Karpas-422 (cell line): ENCODE measurements around the gene SLC26A1. TPM values are rescaled to one million over a fixed set of nuclear protein-coding genes. Genes with fewer than 3 reads are reported as not detected.

Experiments used
- DNase-seq: peaks from one replicate; pipeline ENCODE4 v3.0.0-alpha.2; 2015
- H2AFZ ChIP-seq: fragments of 200-600 bp; sonication (generic); 2 replicates; pipeline ENCODE4 v1.6.1; 2014; ENCODE audit warnings: antibody characterized with exemption, low read length, mixed read lengths
- H3K27ac ChIP-seq: fragments of 200-600 bp; sonication (generic); 2 replicates; pipeline ENCODE4 v1.5.1; 2014; ENCODE audit warnings: mild to moderate bottlenecking, low read length, moderate library complexity
- H3K27me3 ChIP-seq: fragments of 200-600 bp; sonication (generic); 2 replicates; pipeline ENCODE4 v1.6.1; 2014; ENCODE audit warnings: low read length, mixed read lengths
- H3K36me3 ChIP-seq: fragments of 200-600 bp; sonication (generic); 2 replicates; pipeline ENCODE4 v1.6.1; 2014; ENCODE audit warnings: low read length, mixed read lengths; ENCODE audit not compliant: insufficient read depth
- H3K4me1 ChIP-seq: fragments of 200-600 bp; sonication (generic); 2 replicates; pipeline ENCODE4 v1.6.1; 2014; ENCODE audit warnings: mild to moderate bottlenecking, low read length, mixed read lengths
- H3K4me2 ChIP-seq: fragments of 200-600 bp; sonication (generic); 2 replicates; pipeline ENCODE4 v1.6.1; 2014; ENCODE audit warnings: low read length, low read depth, mild to moderate bottlenecking; ENCODE audit not compliant: poor library complexity, severe bottlenecking
- H3K4me3 ChIP-seq: fragments of 200-600 bp; sonication (generic); 2 replicates; pipeline ENCODE4 v1.5.1; 2014; ENCODE audit warnings: mild to moderate bottlenecking, antibody characterized with exemption, low read length, mixed read lengths
- H3K79me2 ChIP-seq: fragments of 200-600 bp; sonication (generic); 2 replicates; pipeline ENCODE4 v1.6.1; 2014; ENCODE audit warnings: mild to moderate bottlenecking, low read length, mixed read lengths
- H3K9ac ChIP-seq: fragments of 200-600 bp; sonication (generic); 2 replicates; pipeline ENCODE4 v1.6.0; 2014; ENCODE audit warnings: low read length
- H3K9me2 ChIP-seq: fragments of 200-600 bp; sonication (generic), shearing (Covaris generic); replicated peaks from 2 replicates; pipeline ENCODE4 v1.6.0; 2014; ENCODE audit warnings: mild to moderate bottlenecking, low read length, moderate library complexity; ENCODE audit not compliant: insufficient read depth
- H3K9me3 ChIP-seq: fragments of 300-700, 200-600 bp; sonication (generic); 2 replicates; pipeline ENCODE4 v1.6.1; 2014; ENCODE audit warnings: low read length, mixed read lengths
- H4K20me1 ChIP-seq: fragments of 200-600 bp; sonication (generic); 2 replicates; pipeline ENCODE4 v1.6.1; 2014; ENCODE audit warnings: mild to moderate bottlenecking, antibody characterized with exemption, low read length, low read depth; ENCODE audit not compliant: insufficient read depth
- total RNA-seq: library from RNA; depleted of rRNA; stranded (reverse); fragments of >200 nt; shearing (Covaris generic); gene quantifications from 2 replicates; pipeline ENCODE4 v1.2.3, GENCODE V29; 2014; ENCODE audit warnings: low replicate concordance

Gene SLC26A1
- total RNA-seq, 1 experiment from 2014 or later: not detected

GRCh38 chr4:1038948-1039492 is 45.8 kb upstream of the SLC26A1 start:
- no peak overlapping the region for H3K4me3 ChIP-seq
- H3K4me1 ChIP-seq: no peaks in the 10 kb centered on the region
- H3K36me3 ChIP-seq: no peaks in the 10 kb centered on the region
- H4K20me1 ChIP-seq: no peaks in the 10 kb centered on the region
- no peak overlapping the region for H3K9ac ChIP-seq
- DNase-seq: no peak
- no peak overlapping the region for H2AFZ ChIP-seq
- no peaks in the 10 kb centered on the region for H3K79me2 ChIP-seq
- H3K27ac ChIP-seq: no peak overlapping the region
- H3K4me2 ChIP-seq: no peak overlapping the region
- H3K9me3 ChIP-seq: no peaks in the 10 kb centered on the region
- H3K27me3 ChIP-seq: no peaks in the 10 kb centered on the region
- H3K9me2 ChIP-seq: no peaks in the 10 kb centered on the region

- no peaks in the 10 kb centered on the region for H3K27me3 ChIP-seq
- no peaks in the 10 kb centered on the region for H4K20me1 ChIP-seq
- H3K4me3 ChIP-seq: no peak overlapping the region
- H3K9me3 ChIP-seq: no peaks in the 10 kb centered on the region
- H3K9ac ChIP-seq: no peak overlapping the region
- H3K4me2 ChIP-seq: no peak overlapping the region
- no peaks in the 10 kb centered on the region for H3K79me2 ChIP-seq
- H2AFZ ChIP-seq: no peak overlapping the region
- no peaks in the 10 kb centered on the region for H3K36me3 ChIP-seq
- no peaks in the 10 kb centered on the region for H3K4me1 ChIP-seq
- no peak overlapping the region for H3K27ac ChIP-seq
- H3K9me2 ChIP-seq: no peaks in the 10 kb centered on the region
- DNase-seq: no peak
Observed at GRCh38 chr4:1036976-1037810, 44.0 kb upstream of the SLC26A1 start.

GRCh38 chr4:1036095-1036494 is 42.9 kb upstream of the SLC26A1 start:
- H3K4me3 ChIP-seq: no peak overlapping the region
- H3K9me3 ChIP-seq: no peaks in the 10 kb centered on the region
- no peak overlapping the region for H2AFZ ChIP-seq
- no peaks in the 10 kb centered on the region for H3K27me3 ChIP-seq
- H3K79me2 ChIP-seq: no peaks in the 10 kb centered on the region
- H3K4me1 ChIP-seq: no peaks in the 10 kb centered on the region
- no peaks in the 10 kb centered on the region for H3K9me2 ChIP-seq
- no peak overlapping the region for H3K4me2 ChIP-seq
- no peak overlapping the region for H3K27ac ChIP-seq
- no peak overlapping the region for H3K9ac ChIP-seq
- no peak for DNase-seq
- no peaks in the 10 kb centered on the region for H4K20me1 ChIP-seq
- no peaks in the 10 kb centered on the region for H3K36me3 ChIP-seq

- Histone ChIP-seq H3K27ac (no peak overlapping the region), H3K9me3 (no peaks in the 10 kb centered on the region), H3K79me2 (no peaks in the 10 kb centered on the region), H3K4me1 (no peaks in the 10 kb centered on the region), H2AFZ (no peak overlapping the region), H3K27me3 (no peaks in the 10 kb centered on the region), H3K9me2 (no peaks in the 10 kb centered on the region), H3K9ac (no peak overlapping the region), H3K36me3 (no peaks in the 10 kb centered on the region), H3K4me2 (no peak overlapping the region), H3K4me3 (no peak overlapping the region), H4K20me1 (no peaks in the 10 kb centered on the region)
- DNase-seq: no peak
Observed at GRCh38 chr4:1035510-1035909, 42.3 kb upstream of the SLC26A1 start.

- H3K4me3 ChIP-seq: no peak overlapping the region
- H2AFZ ChIP-seq: no peak overlapping the region
- no peaks in the 10 kb centered on the region for H3K27me3 ChIP-seq
- no peak overlapping the region for H3K9ac ChIP-seq
- H3K36me3 ChIP-seq: no peaks in the 10 kb centered on the region
- H3K9me2 ChIP-seq: no peaks in the 10 kb centered on the region
- H3K4me2 ChIP-seq: no peak overlapping the region
- H3K79me2 ChIP-seq: no peaks in the 10 kb centered on the region
- no peak for DNase-seq
- no peaks in the 10 kb centered on the region for H3K4me1 ChIP-seq
- H3K9me3 ChIP-seq: no peaks in the 10 kb centered on the region
- no peaks in the 10 kb centered on the region for H4K20me1 ChIP-seq
- H3K27ac ChIP-seq: no peak overlapping the region
Observed at GRCh38 chr4:1033840-1034551, 40.8 kb upstream of the SLC26A1 start.

GRCh38 chr4:1032861-1033260 is 39.7 kb upstream of the SLC26A1 start:
- no peak overlapping the region for H2AFZ ChIP-seq
- H3K9me2 ChIP-seq: no peaks in the 10 kb centered on the region
- no peaks in the 10 kb centered on the region for H3K27me3 ChIP-seq
- H3K36me3 ChIP-seq: no peaks in the 10 kb centered on the region
- H3K27ac ChIP-seq: no peak overlapping the region
- no peak for DNase-seq
- H4K20me1 ChIP-seq: no peaks in the 10 kb centered on the region
- H3K4me3 ChIP-seq: no peak overlapping the region
- H3K4me2 ChIP-seq: no peak overlapping the region
- no peaks in the 10 kb centered on the region for H3K4me1 ChIP-seq
- H3K79me2 ChIP-seq: no peaks in the 10 kb centered on the region
- no peaks in the 10 kb centered on the region for H3K9me3 ChIP-seq
- H3K9ac ChIP-seq: no peak overlapping the region

GRCh38 chr4:1031956-1032795 is 39.0 kb upstream of the SLC26A1 start:
- Histone ChIP-seq H2AFZ (no peak overlapping the region), H3K36me3 (no peaks in the 10 kb centered on the region), H3K27me3 (no peaks in the 10 kb centered on the region), H3K4me2 (no peak overlapping the region), H3K9me2 (no peaks in the 10 kb centered on the region), H3K4me3 (no peak overlapping the region), H3K9me3 (no peaks in the 10 kb centered on the region), H4K20me1 (no peaks in the 10 kb centered on the region), H3K9ac (no peak overlapping the region), H3K4me1 (no peaks in the 10 kb centered on the region), H3K27ac (no peak overlapping the region), H3K79me2 (no peaks in the 10 kb centered on the region)
- peak; percentile 63 for DNase-seq

- Histone ChIP-seq H3K9me2 (no peaks in the 10 kb centered on the region), H3K79me2 (no peaks in the 10 kb centered on the region), H3K4me2 (no peak overlapping the region), H3K36me3 (no peaks in the 10 kb centered on the region), H3K4me1 (no peaks in the 10 kb centered on the region), H3K27me3 (no peaks in the 10 kb centered on the region), H3K9ac (no peak overlapping the region), H3K9me3 (no peaks in the 10 kb centered on the region), H4K20me1 (no peaks in the 10 kb centered on the region), H3K4me3 (no peak overlapping the region), H3K27ac (no peak overlapping the region), H2AFZ (no peak overlapping the region)
- DNase-seq: no peak
Observed at GRCh38 chr4:1031346-1031745, 38.1 kb upstream of the SLC26A1 start.
